HuH-7 (cell line): ENCODE measurements around the gene APOL1.

Experiments used
- DNase-seq: peaks from one replicate; pipeline ENCODE4 v3.0.0; 2011; ENCODE audit warnings: low spot score

The APOL1 gene

GRCh38 chr22:36291831-36292740 lies 39.2 kb downstream of the APOL1 start:
- DNase-seq, result no peak

- no peak for DNase-seq
Observed at GRCh38 chr22:36292823-36293530, 40.0 kb downstream of the APOL1 start.

GRCh38 chr22:36293606-36294292 lies 40.8 kb downstream of the APOL1 start:
- no peak for DNase-seq

- DNase-seq, result no peak
Observed at GRCh38 chr22:36294293-36294620, 41.3 kb downstream of the APOL1 start.

- no peak for DNase-seq
Observed at GRCh38 chr22:36294801-36295200, 41.9 kb downstream of the APOL1 start.

GRCh38 chr22:36295247-36295646 lies 42.3 kb downstream of the APOL1 start:
- DNase-seq, result no peak

GRCh38 chr22:36296690-36297089 lies 43.8 kb downstream of the APOL1 start:
- DNase-seq, result no peak

- no peak for DNase-seq
Observed at GRCh38 chr22:36297568-36297967, 44.6 kb downstream of the APOL1 start.

- no peak for DNase-seq
Observed at GRCh38 chr22:36298118-36298517, 45.2 kb downstream of the APOL1 start.

- DNase-seq, result no peak
Observed at GRCh38 chr22:36298601-36299000, 45.7 kb downstream of the APOL1 start.

GRCh38 chr22:36299295-36299694 lies 46.4 kb downstream of the APOL1 start:
- no peak for DNase-seq

- DNase-seq, result no peak
Observed at GRCh38 chr22:36299911-36300310, 47.0 kb downstream of the APOL1 start.

GRCh38 chr22:36300396-36301212 lies 47.7 kb downstream of the APOL1 start:
- no peak for DNase-seq

- DNase-seq, result peak; percentile 94
Observed at GRCh38 chr22:36301384-36301828, 48.5 kb downstream of the APOL1 start.

GRCh38 chr22:36301851-36302250 lies 48.9 kb downstream of the APOL1 start:
- DNase-seq, result no peak

- no peak for DNase-seq
Observed at GRCh38 chr22:36302439-36303114, 49.6 kb downstream of the APOL1 start.

GRCh38 chr22:36303115-36303467 lies 50.2 kb downstream of the APOL1 start:
- no peak for DNase-seq

GRCh38 chr22:36303874-36304273 lies 50.9 kb downstream of the APOL1 start:
- DNase-seq, result no peak

GRCh38 chr22:36304429-36304828 lies 51.5 kb downstream of the APOL1 start:
- DNase-seq, result no peak

- no peak for DNase-seq
Observed at GRCh38 chr22:36305813-36306212, 52.9 kb downstream of the APOL1 start.

GRCh38 chr22:36306227-36306626 lies 53.3 kb downstream of the APOL1 start:
- DNase-seq, result no peak
